ENCODE results near the gene MIAT. TPM values are rescaled to one million over a fixed set of nuclear protein-coding genes. Genes with fewer than 3 reads are reported as not detected.

MIAT gene
- total and polyA plus RNA-seq, 2 of the 8 experiments (the other 6 are each of a cell fraction or from before 2014, with no cell fraction given) = 27.6 to 36.0 TPM

DNA sequence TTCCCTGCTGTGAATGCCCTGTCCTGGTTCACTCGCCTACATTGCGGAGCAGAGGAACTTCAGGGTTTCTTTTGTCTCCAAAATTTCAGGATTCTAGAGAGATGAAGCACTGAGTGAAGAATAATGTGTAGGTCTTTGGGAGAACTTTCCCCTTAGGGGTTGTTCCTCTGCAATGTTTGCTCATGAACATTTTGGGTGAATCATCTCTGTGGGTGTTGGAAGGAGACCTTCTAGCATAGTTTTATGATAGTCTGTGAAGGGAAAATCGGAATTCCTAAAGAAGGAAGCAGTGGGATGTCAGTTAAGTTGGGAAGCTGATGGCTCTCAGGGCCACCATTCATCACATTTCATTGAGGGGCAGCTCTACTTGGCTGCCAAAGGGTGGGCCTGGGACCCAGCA lies 64.8 kb downstream of the MIAT start (continued):
- TF ChIP-seq, protein P1, sequence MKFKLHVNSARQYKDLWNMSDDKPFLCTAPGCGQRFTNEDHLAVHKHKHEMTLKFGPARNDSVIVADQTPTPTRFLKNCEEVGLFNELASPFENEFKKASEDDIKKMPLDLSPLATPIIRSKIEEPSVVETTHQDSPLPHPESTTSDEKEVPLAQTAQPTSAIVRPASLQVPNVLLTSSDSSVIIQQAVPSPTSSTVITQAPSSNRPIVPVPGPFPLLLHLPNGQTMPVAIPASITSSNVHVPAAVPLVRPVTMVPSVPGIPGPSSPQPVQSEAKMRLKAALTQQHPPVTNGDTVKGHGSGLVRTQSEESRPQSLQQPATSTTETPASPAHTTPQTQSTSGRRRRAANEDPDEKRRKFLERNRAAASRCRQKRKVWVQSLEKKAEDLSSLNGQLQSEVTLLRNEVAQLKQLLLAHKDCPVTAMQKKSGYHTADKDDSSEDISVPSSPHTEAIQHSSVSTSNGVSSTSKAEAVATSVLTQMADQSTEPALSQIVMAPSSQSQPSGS (IDR thresholded peaks at IDR 0.05; ENCODE audit: low read length) = no peak
- no peak for TF ChIP-seq NANOG (IDR thresholded peaks at IDR 0.05; ENCODE audit: insufficient read depth, low read depth, low read length, poor library complexity, severe bottlenecking)

All from H1 (cell line).